Measurements from ENCODE around the gene F8A1. TPM values are rescaled to one million over a fixed set of nuclear protein-coding genes. Genes with fewer than 3 reads are reported as not detected.
A peak's percentile ranks its signal among the peaks of the same experiment; 100 is the strongest.
"Not testable (repeated sequence)": the region's sequence is repeated elsewhere in the genome, so short reads cannot be mapped to it uniquely, and the experiment has no call there.

The F8A1 gene
- 42.9 TPM for total RNA-seq
- long read RNA-seq, transcript F8A1-201 (1 exons, 1,713 nt): major isoform, 238 of 239 reads
- long read RNA-seq, partial matches to known transcripts: 0 of 239 reads
- long read RNA-seq, other reads (novel, unspliced or antisense): 1 of 239 reads

GRCh38 chrX:154886069-154886788, at the start of gene F8A1:
TSS of gene F8A1 (plus strand) at chrX:154886355. CDS start at chrX:154886375, 20 bp downstream.
- DNase-seq: peak; percentile 88
- peak within 1 kb of the TSS; percentile 36 for H3K4me3 ChIP-seq
- H3K27me3 ChIP-seq; H3K4me1 ChIP-seq; intact Hi-C loops (cut with DNase I); H3K27ac ChIP-seq; H3K9me3 ChIP-seq; H3K36me3 ChIP-seq: not testable (repeated sequence)
- peak; percentile 94 for ATAC-seq

- TF ChIP-seq CTCF (IDR thresholded peaks at IDR 0.05): peak; percentile 51
- DNase-seq (no peak), ATAC-seq (peak; percentile 73)
- Histone ChIP-seq H3K36me3 (no peaks in the 10 kb centered on the region), H3K27ac (no peak overlapping the region), H3K4me1 (no peaks in the 10 kb centered on the region), H3K4me3 (no peak overlapping the region), H3K9me3 (no peaks in the 10 kb centered on the region), H3K27me3 (no peaks in the 10 kb centered on the region)
- intact Hi-C loops (cut with DNase I): no loop called here
These were observed 45.3 kb upstream of the F8A1 start for GRCh38 chrX:154840856-154841255.

GRCh38 chrX:154850957-154851611, 35.1 kb upstream of the F8A1 start:
- no peak for DNase-seq
- ATAC-seq: no peak
- TF ChIP-seq CTCF (IDR thresholded peaks at IDR 0.05): no peak
- Histone ChIP-seq H3K27me3 (no peaks in the 10 kb centered on the region), H3K27ac (no peak overlapping the region), H3K36me3 (no peaks in the 10 kb centered on the region), H3K4me1 (no peaks in the 10 kb centered on the region), H3K9me3 (no peaks in the 10 kb centered on the region), H3K4me3 (no peak overlapping the region)
- intact Hi-C loops (cut with DNase I): no loop called here

- no peak overlapping the region for H3K27ac ChIP-seq
- H3K27me3 ChIP-seq: no peaks in the 10 kb centered on the region
- no peaks in the 10 kb centered on the region for H3K36me3 ChIP-seq
- no peaks in the 10 kb centered on the region for H3K9me3 ChIP-seq
- no peak overlapping the region for H3K4me3 ChIP-seq
- H3K4me1 ChIP-seq: no peaks in the 10 kb centered on the region
- DNase-seq (no peak), ATAC-seq (no peak)
- no peak for TF ChIP-seq CTCF (IDR thresholded peaks at IDR 0.05)
- intact Hi-C loops (cut with DNase I): no loop called here
These were observed 30.9 kb upstream of the F8A1 start for GRCh38 chrX:154855256-154855655.

- H3K36me3 ChIP-seq; ATAC-seq; DNase-seq; H3K4me1 ChIP-seq; H3K27ac ChIP-seq; intact Hi-C loops (cut with DNase I); H3K9me3 ChIP-seq; H3K27me3 ChIP-seq; H3K4me3 ChIP-seq: not testable (repeated sequence)
These were observed 17.6 kb upstream of the F8A1 start for GRCh38 chrX:154868522-154868921.

- ATAC-seq: no peak
- H3K36me3 ChIP-seq: no peaks in the 10 kb centered on the region
- H3K27me3 ChIP-seq: no peaks in the 10 kb centered on the region
- H3K4me3 ChIP-seq: no peak overlapping the region
- no peak for TF ChIP-seq CTCF (IDR thresholded peaks at IDR 0.05)
- intact Hi-C loops (cut with DNase I): no loop called here
- DNase-seq: no peak
- no peaks in the 10 kb centered on the region for H3K9me3 ChIP-seq
- H3K27ac ChIP-seq: no peak overlapping the region
- no peaks in the 10 kb centered on the region for H3K4me1 ChIP-seq
These were observed 12.8 kb upstream of the F8A1 start for GRCh38 chrX:154873329-154873728.

- intact Hi-C loops (cut with DNase I); H3K27me3 ChIP-seq; H3K27ac ChIP-seq; DNase-seq; H3K36me3 ChIP-seq; H3K9me3 ChIP-seq; H3K4me1 ChIP-seq; H3K4me3 ChIP-seq; ATAC-seq: not testable (repeated sequence)
These were observed 2.1 kb upstream of the F8A1 start for GRCh38 chrX:154884069-154884468.

- H3K27me3 ChIP-seq, DNase-seq: not testable (repeated sequence)
These were observed 1.1 kb upstream of the F8A1 start for GRCh38 chrX:154885057-154885456.

GRCh38 chrX:154885549-154885948, 606 bp upstream of the F8A1 start:
- DNase-seq; H3K4me3 ChIP-seq; H3K36me3 ChIP-seq; H3K9me3 ChIP-seq; H3K27ac ChIP-seq; ATAC-seq; H3K4me1 ChIP-seq; H3K27me3 ChIP-seq; intact Hi-C loops (cut with DNase I): not testable (repeated sequence)

More at GRCh38 chrX:154885057-154885456, 1.1 kb upstream of the F8A1 start:
- H3K27ac ChIP-seq; H3K4me3 ChIP-seq; H3K4me1 ChIP-seq; H3K9me3 ChIP-seq; ATAC-seq; intact Hi-C loops (cut with DNase I); H3K36me3 ChIP-seq: not testable (repeated sequence)

GRCh38 chrX:154886789-154887221, 650 bp downstream of the F8A1 start:
- intact Hi-C loops (cut with DNase I): not testable (repeated sequence)

More at GRCh38 chrX:154886789-154887221, 650 bp downstream of the F8A1 start:
- DNase-seq, H3K27me3 ChIP-seq, H3K4me3 ChIP-seq, H3K27ac ChIP-seq, H3K4me1 ChIP-seq, H3K36me3 ChIP-seq, H3K9me3 ChIP-seq: not testable (repeated sequence)
- ATAC-seq: peak; percentile 73
